Measurements from ENCODE around the gene TRIP13. TPM values are rescaled to one million over a fixed set of nuclear protein-coding genes. Genes with fewer than 3 reads are reported as not detected.

TRIP13 gene
- total and polyA plus RNA-seq, 9 of the 15 experiments (the other 6 are each of a cell fraction or from before 2014, with no cell fraction given), result 24.1 to 116 (median 53.2) TPM

DNA sequence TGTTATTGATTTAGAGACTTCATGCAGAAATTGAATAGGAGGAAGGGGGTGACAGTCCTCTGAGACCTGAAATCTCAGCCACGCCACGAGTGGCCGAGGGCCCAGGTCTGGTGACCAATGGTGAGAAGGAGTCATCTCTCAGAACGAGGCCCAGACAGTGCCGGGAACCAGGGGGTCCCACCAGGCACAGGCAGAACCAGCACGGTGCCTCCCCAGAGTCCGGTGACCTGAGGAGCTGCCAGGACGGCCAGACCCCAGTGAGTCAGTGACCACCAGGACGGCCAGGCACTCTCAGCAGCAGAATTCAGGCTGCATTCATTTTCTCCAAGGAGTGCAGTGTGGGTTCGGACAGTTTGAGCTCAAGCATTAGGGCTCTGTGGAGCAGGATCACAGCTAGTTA is 72.1 kb downstream of the TRIP13 start:
- intact Hi-C loops (cut with micrococcal nuclease) (no loop called here), in situ Hi-C loops (cut with MboI) (no loop called here)
- Histone ChIP-seq H3K79me2 (ENCODE audit: control insufficient read depth, insufficient read depth, low read length) (no peaks in the 10 kb centered on the region), H3K36me3 (ENCODE audit: control insufficient read depth, insufficient read depth, low read length) (no peaks in the 10 kb centered on the region), H3K4me3 (no peak overlapping the region), H3K9me1 (ENCODE audit: control insufficient read depth, insufficient read depth, low read length) (no peaks in the 10 kb centered on the region), H2AFZ (ENCODE audit: low read depth, low read length) (no peak overlapping the region), H3K9me3 (replicated peaks; ENCODE audit: control insufficient read depth, insufficient read depth, low read depth, low read length) (no peaks in the 10 kb centered on the region), H3K4me2 (ENCODE audit: insufficient read depth, low read length) (no peak overlapping the region), H3K4me1 (replicated peaks in 1 of 2; ENCODE audit: control insufficient read depth in 2 of 2, insufficient read depth in 2 of 2, low read length in 2 of 2) (peaks cover 18 to 53% of the 10 kb centered on the region in 2 experiments), H3K9ac (ENCODE audit: insufficient read depth in 1 of 2, low read depth in 2 of 2, low read length in 2 of 2) (peak overlapping the region in 1 of 2 experiments; percentile 4; a peak in 1 of 4 replicates), H4K20me1 (replicated peaks; ENCODE audit: control insufficient read depth, insufficient read depth, low read length) (0 out of 2 replicates have a peak, but pooled peaks cover 8% of the 10 kb centered on the region), H3K27ac (ENCODE audit: extremely low read depth, low read depth, low read length) (no peak overlapping the region), H3K27me3 (ENCODE audit: control insufficient read depth in 2 of 2, insufficient read depth in 2 of 2, low read length in 2 of 2) (peaks cover 26 to 66% of the 10 kb centered on the region in 2 experiments; a peak in 4 of 5 replicates)
- ChIA-PET CTCF (ENCODE audit: low intra/inter-chr PET ratio) (no interaction called here), POLR2A (interaction anchor here (1.1 kb wide), 1 partner anchor 17 kb away, joined by 3 read pairs; no protein-coding TSS in a partner anchor)
- ATAC-seq (no peak), DNase-seq (ENCODE audit: extremely low read depth in 1 of 4, low spot score in 3 of 4) (no peak), FAIRE-seq (no peak)
- WGBS (ENCODE audit: insufficient coverage, low coverage, missing lambda C conversion rate), result 45% methylated on average over 10 of the region's 10 CpGs
- no TSS peak for BruUV-seq (replicated peaks)
- no peak for TF ChIP-seq RBM34 (IDR thresholded peaks at IDR 0.05; ENCODE audit: borderline replicate concordance, insufficient read depth, low read length)
- no peak for TF ChIP-seq NRF1 (conservative IDR thresholded peaks at IDR 0.05 in 1 of 2, IDR thresholded peaks at IDR 0.05 in 1 of 2)
- no peak for TF ChIP-seq NR4A1 (CRISPR knock-in tag; IDR thresholded peaks at IDR 0.05)
- no peak for TF ChIP-seq NR4A1 (tag; IDR thresholded peaks at IDR 0.05)
- TF ChIP-seq ZNF12 (CRISPR knock-in tag; IDR thresholded peaks at IDR 0.05), result no peak
- TF ChIP-seq NR3C1 (CRISPR knock-in tag; IDR thresholded peaks at IDR 0.05), result no peak
- TF ChIP-seq ZNF780A (CRISPR knock-in tag; IDR thresholded peaks at IDR 0.05), result no peak
- no peak for TF ChIP-seq RBM17 (IDR thresholded peaks at IDR 0.05; ENCODE audit: borderline replicate concordance, low read depth, low read length)
- TF ChIP-seq, protein P1, sequence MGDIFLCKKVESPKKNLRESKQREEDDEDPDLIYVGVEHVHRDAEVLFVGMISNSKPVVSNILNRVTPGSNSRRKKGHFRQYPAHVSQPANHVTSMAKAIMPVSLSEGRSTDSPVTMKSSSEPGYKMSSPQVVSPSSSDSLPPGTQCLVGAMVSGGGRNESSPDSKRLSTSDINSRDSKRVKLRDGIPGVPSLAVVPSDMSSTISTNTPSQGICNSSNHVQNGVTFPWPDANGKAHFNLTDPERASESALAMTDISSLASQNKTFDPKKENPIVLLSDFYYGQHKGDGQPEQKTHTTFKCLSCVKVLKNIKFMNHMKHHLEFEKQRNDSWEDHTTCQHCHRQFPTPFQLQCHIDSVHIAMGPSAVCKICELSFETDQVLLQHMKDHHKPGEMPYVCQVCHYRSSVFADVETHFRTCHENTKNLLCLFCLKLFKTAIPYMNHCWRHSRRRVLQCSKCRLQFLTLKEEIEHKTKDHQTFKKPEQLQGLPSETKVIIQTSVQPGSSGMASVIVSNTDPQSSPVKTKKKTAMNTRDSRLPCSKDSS (IDR thresholded peaks at IDR 0.05; ENCODE audit: low read depth, partially characterized antibody), result no peak
- no peak for TF ChIP-seq ZNF224 (CRISPR knock-in tag; IDR thresholded peaks at IDR 0.05)
- no peak for TF ChIP-seq MEF2A (IDR thresholded peaks at IDR 0.05; ENCODE audit: control insufficient read depth, low read depth, low read length)
- TF ChIP-seq CXXC5 (CRISPR knock-in tag; IDR thresholded peaks at IDR 0.05), result no peak
- no peak for TF ChIP-seq MED1 (CRISPR knock-in tag; IDR thresholded peaks at IDR 0.05; ENCODE audit: borderline replicate concordance)
- no peak for TF ChIP-seq ZNF217 (CRISPR knock-in tag; IDR thresholded peaks at IDR 0.05)
- TF ChIP-seq DNMT1 (IDR thresholded peaks at IDR 0.05), result no peak
- no peak for TF ChIP-seq ZNF3 (CRISPR knock-in tag; IDR thresholded peaks at IDR 0.05)
- TF ChIP-seq SRSF9 (IDR thresholded peaks at IDR 0.05; ENCODE audit: borderline replicate concordance, low read depth, low read length), result no peak
- no peak for TF ChIP-seq ZNF830 (CRISPR knock-in tag; IDR thresholded peaks at IDR 0.05)
- TF ChIP-seq TFAM (CRISPR knock-in tag; conservative IDR thresholded peaks at IDR 0.05), result no peak
- TF ChIP-seq, protein P2, sequence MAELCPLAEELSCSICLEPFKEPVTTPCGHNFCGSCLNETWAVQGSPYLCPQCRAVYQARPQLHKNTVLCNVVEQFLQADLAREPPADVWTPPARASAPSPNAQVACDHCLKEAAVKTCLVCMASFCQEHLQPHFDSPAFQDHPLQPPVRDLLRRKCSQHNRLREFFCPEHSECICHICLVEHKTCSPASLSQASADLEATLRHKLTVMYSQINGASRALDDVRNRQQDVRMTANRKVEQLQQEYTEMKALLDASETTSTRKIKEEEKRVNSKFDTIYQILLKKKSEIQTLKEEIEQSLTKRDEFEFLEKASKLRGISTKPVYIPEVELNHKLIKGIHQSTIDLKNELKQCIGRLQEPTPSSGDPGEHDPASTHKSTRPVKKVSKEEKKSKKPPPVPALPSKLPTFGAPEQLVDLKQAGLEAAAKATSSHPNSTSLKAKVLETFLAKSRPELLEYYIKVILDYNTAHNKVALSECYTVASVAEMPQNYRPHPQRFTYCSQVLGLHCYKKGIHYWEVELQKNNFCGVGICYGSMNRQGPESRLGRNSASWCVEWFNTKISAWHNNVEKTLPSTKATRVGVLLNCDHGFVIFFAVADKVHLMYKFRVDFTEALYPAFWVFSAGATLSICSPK (IDR thresholded peaks at IDR 0.05; ENCODE audit: borderline replicate concordance), result no peak
- no peak for TF ChIP-seq SLC30A9 (CRISPR knock-in tag; IDR thresholded peaks at IDR 0.05)

Data from K562 (cell line).